Measurements from ENCODE around the gene MCUB.
A peak's percentile ranks its signal among the peaks of the same experiment; 100 is the strongest.

The MCUB gene

GRCh38 chr4:109683621-109684253 is 123.7 kb downstream of the MCUB start:
- DNase-seq = no peak

GRCh38 chr4:109684727-109685126 is 124.7 kb downstream of the MCUB start:
- DNase-seq = no peak

- no peak for DNase-seq
Measured at GRCh38 chr4:109690690-109691410, 130.8 kb downstream of the MCUB start.

- no peak for DNase-seq
Measured at GRCh38 chr4:109691411-109691920, 131.4 kb downstream of the MCUB start.

DNA sequence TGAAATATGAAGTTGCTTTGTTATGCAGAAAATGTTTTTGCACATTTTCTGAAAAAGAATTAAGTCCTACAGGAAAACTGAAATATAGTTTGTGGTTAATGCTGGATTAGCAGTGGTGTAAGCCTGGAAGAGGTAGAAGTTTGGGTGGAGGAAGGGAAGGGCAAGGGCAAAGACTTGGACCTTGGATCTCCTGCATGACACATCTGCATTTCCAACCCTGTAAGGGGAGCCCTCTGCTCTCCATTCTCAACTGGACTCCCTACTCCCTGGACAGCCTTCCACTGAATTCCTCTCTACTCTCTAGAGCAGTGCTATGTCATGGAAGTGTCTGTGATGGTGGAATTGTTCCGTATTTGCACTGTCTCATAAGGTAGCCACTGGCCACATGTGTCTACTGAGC is 138.6 kb downstream of the MCUB start:
- no peak for DNase-seq

GRCh38 chr4:109699553-109700225 is 139.6 kb downstream of the MCUB start:
- DNase-seq = no peak

DNA sequence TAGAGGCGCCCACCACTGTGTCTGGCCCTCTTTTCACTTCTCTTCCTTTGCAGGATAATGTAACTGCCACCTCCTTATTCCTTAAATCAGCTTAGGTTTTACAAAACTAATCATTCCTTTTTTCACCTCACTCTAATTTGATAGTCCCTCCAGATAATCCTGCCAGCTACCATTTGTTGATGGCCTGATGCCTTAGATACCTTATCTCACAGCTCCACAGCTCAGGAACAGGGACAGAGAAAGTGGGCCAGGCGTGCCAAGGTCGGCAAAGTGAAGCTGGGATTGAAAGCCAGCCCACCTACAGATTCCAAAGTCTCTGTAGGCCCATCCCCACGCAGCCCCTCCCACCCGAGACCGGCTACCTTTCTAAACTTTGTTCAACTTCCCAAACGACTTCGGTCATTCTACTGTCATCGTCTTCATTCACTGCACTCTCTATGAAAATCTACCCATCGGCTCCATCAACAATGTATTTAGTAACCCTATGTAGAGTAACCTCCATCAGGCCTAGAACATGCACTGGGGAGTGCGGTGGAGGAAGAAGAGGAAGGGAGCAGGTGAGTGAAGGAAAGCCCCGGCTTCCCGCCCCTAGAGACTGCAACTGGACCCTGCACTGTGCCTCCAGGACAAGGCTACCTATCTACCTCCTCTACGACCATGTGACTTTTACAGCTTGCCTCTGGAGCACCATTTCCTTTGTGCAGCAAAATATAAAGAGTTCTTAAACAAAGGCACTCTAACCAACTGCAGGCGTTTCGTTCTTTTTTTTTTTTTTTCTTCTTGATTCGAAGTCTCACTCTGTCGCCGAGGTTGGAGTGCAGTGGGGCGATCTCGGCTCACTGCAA is 141.7 kb downstream of the MCUB start:
- peak; percentile 34 for DNase-seq

- DNase-seq = peak; percentile 81
Measured at GRCh38 chr4:109702950-109703663, 143.1 kb downstream of the MCUB start, which contains the start of gene CASP6. Gene CASP6, minus strand, starts transcription at chr4:109703445. Its CDS starts 50 bp downstream, at chr4:109703395.

DNA sequence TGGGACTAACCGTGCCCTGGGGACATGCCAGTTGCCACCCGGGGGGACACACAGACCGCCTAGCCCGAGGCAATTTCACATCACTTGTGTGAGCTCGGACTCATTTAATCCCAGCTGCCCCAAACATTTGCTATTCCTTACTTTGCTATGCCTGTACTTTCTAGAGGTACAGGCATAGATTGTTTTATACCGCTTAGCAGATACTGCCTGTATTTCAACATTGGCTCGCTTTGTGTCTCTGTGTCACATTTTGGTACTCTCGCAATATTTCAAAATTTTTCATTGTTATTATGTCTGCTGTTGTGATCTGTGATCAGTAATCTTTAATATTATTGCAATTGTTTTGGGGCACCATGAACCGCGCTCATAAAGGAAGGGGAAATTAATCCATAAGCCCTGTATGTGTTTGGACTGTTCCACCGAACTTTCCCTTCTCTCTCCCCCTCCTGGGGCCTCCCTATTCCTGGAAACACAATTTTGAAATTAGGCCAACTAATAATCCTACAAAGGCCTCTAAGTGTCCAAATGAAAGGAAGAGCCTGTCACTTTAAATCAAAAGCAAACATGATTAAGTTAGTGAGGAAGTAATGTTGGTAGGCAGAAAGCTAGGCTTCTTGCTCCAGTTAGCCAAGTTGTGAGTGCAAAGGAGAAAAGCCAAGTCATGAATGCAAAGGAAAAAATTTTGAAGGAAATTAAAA is 143.8 kb downstream of the MCUB start:
- DNase-seq = peak; percentile 11

- no peak for DNase-seq
Measured at GRCh38 chr4:109708435-109708834, 148.4 kb downstream of the MCUB start.

DNA sequence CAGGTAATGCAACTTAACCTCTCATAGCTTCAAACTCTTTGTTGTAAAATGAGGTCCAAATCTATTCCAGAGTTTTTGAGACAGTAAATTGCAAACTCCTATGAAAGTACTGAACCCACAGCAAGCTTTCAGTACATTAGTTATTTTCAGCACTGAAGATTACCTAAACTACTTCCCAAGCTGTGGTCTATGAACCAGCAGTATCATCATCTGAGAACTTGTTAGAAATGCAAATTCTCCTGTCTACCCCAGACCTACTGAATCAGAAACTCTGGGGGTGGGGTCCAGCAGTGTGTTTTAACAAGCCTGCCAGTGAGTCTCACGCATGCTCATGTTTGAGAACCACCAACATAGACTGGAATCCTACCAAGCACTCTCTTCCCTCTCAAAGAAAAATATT is 148.9 kb downstream of the MCUB start:
- no peak for DNase-seq

DNA sequence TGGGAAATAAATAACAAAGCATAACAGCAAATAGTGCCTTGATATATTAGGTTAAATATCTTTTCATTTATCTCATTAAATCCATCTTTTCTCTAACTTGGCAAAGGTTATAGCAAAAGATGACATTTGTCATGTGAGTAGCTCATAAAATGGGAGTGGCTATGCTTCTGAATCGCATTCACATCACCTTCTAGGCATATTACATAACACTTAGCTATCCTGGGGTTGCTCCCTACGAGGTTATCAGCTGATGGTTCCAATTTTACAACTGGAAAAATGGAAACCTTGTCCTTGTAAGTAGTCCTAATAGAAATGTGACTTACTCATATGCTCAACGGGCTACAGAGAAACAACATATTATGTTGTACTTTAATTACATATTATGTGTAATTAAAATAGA is 153.5 kb downstream of the MCUB start:
- no peak for DNase-seq

DNA sequence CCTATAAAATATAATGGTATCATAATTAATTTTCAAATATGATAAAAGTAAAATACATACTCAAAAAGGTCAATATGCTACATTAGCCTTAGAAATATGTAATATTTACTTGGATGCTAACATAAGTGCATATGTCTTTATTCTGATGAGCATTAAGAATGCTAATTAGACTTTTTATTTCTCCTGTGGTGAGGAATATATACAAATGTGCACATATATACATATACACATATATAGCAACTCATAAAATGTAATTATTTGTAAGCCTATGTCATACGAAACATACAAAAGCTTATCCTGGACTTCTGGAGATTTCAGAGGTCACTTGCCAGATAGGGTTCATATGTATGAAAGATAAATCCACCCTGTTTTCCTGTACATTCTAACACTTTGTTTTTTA is 158.7 kb downstream of the MCUB start:
- no peak for DNase-seq

- no peak for DNase-seq
Measured at GRCh38 chr4:109719604-109720003, 159.6 kb downstream of the MCUB start.

DNA sequence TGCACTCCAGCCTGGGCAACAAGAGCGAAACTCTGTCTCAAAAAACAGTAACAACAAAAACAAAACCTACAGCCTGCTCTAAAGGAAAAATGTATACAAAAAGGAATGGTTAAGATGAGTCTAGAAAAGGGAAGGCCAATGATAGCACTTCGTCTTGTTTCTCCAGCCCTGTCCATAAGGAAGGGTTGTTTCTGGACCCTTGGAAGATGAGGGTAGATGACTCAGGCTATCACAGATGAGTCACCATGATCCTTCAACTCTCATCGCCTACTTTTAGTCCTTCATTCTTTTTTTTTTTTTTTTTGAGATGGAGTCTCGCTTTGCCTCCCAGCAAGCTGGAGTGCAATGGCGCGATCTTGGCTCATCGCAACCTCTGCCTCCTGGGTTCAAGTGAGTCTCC is 161.0 kb downstream of the MCUB start:
- no peak for DNase-seq

DNA sequence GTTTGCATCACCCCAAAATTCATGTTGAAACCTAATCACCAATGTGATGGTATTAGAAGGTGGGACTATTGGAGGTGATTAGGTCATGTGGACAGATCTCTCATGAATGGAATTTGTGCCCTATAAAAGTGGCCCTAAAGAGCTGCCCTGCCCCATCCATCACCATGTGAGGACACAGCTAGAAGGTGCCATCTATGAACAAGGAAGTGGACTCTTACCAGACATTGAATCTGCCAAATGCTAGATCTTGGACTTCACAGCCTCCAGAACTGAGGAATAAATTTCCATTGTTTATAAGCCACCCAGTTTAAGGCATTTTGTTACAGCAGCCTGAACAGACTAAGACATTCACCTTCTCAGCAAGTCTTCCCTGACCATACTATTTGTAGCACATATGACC is 162.3 kb downstream of the MCUB start:
- no peak for DNase-seq

- no peak for DNase-seq
Measured at GRCh38 chr4:109723110-109723509, 163.1 kb downstream of the MCUB start.

DNA sequence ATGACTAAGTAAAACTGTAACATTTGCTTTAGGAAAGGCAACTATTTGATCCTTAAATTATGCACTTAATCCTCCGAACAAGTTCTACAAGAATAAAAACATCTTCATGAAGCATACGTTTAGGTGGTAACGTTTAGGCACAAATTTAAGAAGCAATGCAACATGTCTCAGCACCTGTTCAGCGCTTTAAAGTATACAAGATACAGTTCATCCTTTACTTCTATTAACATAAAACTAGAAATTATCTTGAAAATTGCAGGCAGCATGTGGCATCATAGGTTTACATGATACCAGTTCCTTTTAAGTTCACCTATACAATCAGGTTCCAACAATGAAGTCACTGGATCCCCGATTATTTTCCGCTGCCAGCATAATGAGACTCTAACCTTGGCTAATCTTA is 168.3 kb downstream of the MCUB start:
- peak; percentile 29 for DNase-seq

- peak; percentile 40 for DNase-seq
Measured at GRCh38 chr4:109729117-109729717, 169.2 kb downstream of the MCUB start.

DNA sequence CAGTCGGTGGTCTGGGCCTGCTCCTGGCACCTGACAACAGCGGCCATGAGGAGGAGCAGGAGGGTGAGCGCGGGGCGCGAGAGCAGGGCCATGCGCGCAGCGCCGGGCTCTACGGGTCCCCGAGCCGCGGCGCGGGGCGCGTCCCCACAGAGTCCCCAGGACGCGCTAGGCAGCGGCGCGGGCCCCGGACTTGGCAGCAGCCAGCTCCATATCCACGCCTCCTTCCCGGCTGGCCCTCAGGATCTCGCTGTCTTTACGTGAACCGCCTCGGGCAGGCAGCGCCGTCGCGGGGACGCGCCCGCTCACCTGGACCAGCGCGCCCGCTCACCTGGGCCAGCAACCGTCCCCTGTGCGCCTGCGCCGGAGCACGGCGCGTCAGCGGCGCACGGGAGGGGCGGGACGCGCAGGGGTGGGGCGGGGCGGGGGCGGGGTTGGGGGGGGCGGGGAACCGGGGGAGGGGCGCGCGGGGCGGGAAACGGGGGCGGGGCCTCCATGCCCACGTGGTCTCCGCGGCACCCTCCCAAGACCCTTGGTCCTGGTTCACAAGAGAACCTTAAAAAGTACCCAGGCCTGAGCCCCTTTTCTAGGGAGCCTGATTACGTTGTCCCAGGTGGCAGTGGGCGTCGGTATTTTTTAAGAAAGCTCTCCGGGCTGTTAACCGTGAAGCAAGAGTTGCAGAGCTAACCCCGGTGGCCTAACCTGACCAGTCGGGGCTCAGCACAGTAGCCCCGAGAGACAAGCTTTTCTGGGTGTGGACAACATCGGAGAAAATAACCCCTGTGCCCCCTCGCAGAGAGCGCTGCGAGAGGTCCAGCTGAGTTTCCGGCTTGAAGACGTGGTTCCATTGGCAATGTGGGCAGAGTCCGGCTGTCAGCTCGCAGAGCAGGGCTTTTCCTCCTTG is 169.9 kb downstream of the MCUB start, which contains the start of gene PLA2G12A:
Gene PLA2G12A, minus strand, starts transcription at position 353 of the 901 bp plus-strand sequence. Its CDS starts 261 bp downstream, at position 92.
- DNase-seq = peak; percentile 81
